Progenitor cell of endocrine pancreas (in vitro differentiated cells): ENCODE results near the gene BOK. TPM values are rescaled to one million over a fixed set of nuclear protein-coding genes. Genes with fewer than 3 reads are reported as not detected.
A peak's percentile ranks its signal among the peaks of the same experiment; 100 is the strongest.

Source experiments
- DNase-seq: peaks from one replicate; pipeline ENCODE4 v3.0.0; 2021; ENCODE audit warnings: low spot score; ENCODE audit not compliant: unreplicated experiment
- H3K27ac Mint-ChIP-seq: 2 replicates; pipeline ENCODE4 v1.8.0; 2021; ENCODE audit warnings: mild to moderate bottlenecking, moderate library complexity, mixed read lengths
- H3K27me3 Mint-ChIP-seq: 2 replicates; pipeline ENCODE4 v1.8.0; 2021; ENCODE audit warnings: mixed read lengths
- H3K36me3 Mint-ChIP-seq: 2 replicates; pipeline ENCODE4 v1.8.0; 2022; ENCODE audit warnings: mixed read lengths; ENCODE audit not compliant: insufficient read depth
- H3K4me1 Mint-ChIP-seq: 2 replicates; pipeline ENCODE4 v1.8.0; 2021; ENCODE audit warnings: low read depth, mixed read lengths
- H3K4me3 Mint-ChIP-seq: 2 replicates; pipeline ENCODE4 v1.8.0; 2021; ENCODE audit warnings: low read depth, mild to moderate bottlenecking, moderate library complexity, mixed read lengths
- H3K9me3 Mint-ChIP-seq: 2 replicates; pipeline ENCODE4 v1.8.0; 2021; ENCODE audit warnings: low read depth, mixed read lengths
- CTCF ChIP-seq: fragments of 200-600 bp; sonication (generic); IDR thresholded peaks from one replicate; pipeline ENCODE4 v1.5.0; 2021; ENCODE audit warnings: antibody characterized with exemption, mild to moderate bottlenecking; ENCODE audit not compliant: unreplicated experiment
- total RNA-seq: library from RNA; stranded (reverse); gene quantifications from 2 replicates; pipeline ENCODE4 v1.2.1, GENCODE V29; 2021

The BOK gene
- total RNA-seq, 1 donor from 2014 or later: 8.0 TPM

- H3K36me3 Mint-ChIP-seq: peaks cover 4% of the 10 kb centered on the region
- TF ChIP-seq CTCF: no peak
- no peak overlapping the region for H3K27ac Mint-ChIP-seq
Observed at GRCh38 chr2:241606186-241606585, 47.6 kb downstream of the BOK start.

GRCh38 chr2:241607162-241607885 is 48.8 kb downstream of the BOK start:
- H3K4me3 Mint-ChIP-seq: no peak overlapping the region
- H3K9me3 Mint-ChIP-seq: no peaks in the 10 kb centered on the region
- H3K36me3 Mint-ChIP-seq: peaks cover 2% of the 10 kb centered on the region
- H3K4me1 Mint-ChIP-seq: peaks cover 2% of the 10 kb centered on the region
- no peak for TF ChIP-seq CTCF
- H3K27ac Mint-ChIP-seq: no peak overlapping the region
- H3K27me3 Mint-ChIP-seq: no peaks in the 10 kb centered on the region
- DNase-seq: no peak

More at GRCh38 chr2:241606186-241606585, 47.6 kb downstream of the BOK start:
- Mint-ChIP-seq H3K4me3 (no peak overlapping the region), H3K4me1 (peaks cover 2% of the 10 kb centered on the region), H3K27me3 (no peaks in the 10 kb centered on the region), H3K9me3 (no peaks in the 10 kb centered on the region)
- DNase-seq: no peak

GRCh38 chr2:241608881-241609280 is 50.3 kb downstream of the BOK start:
- no peaks in the 10 kb centered on the region for H3K9me3 Mint-ChIP-seq
- DNase-seq: no peak
- H3K36me3 Mint-ChIP-seq: no peaks in the 10 kb centered on the region
- peak overlapping the region; percentile 26 for H3K27ac Mint-ChIP-seq
- peak overlapping the region; percentile 64 for H3K4me3 Mint-ChIP-seq
- no peaks in the 10 kb centered on the region for H3K27me3 Mint-ChIP-seq
- TF ChIP-seq CTCF: no peak
- peaks cover 2% of the 10 kb centered on the region for H3K4me1 Mint-ChIP-seq

GRCh38 chr2:241609859-241610793 is 51.6 kb downstream of the BOK start:
- Mint-ChIP-seq H3K4me3 (peak overlapping the region; percentile 64), H3K36me3 (no peaks in the 10 kb centered on the region), H3K27ac (peak overlapping the region; percentile 91), H3K9me3 (no peaks in the 10 kb centered on the region), H3K4me1 (peaks cover 2% of the 10 kb centered on the region), H3K27me3 (no peaks in the 10 kb centered on the region)
- peak; percentile 89 for DNase-seq
- peak; percentile 69 for TF ChIP-seq CTCF

- no peak overlapping the region for H3K27ac Mint-ChIP-seq
- no peak for DNase-seq
- H3K9me3 Mint-ChIP-seq: no peaks in the 10 kb centered on the region
- H3K36me3 Mint-ChIP-seq: no peaks in the 10 kb centered on the region
- TF ChIP-seq CTCF: no peak
- H3K27me3 Mint-ChIP-seq: no peaks in the 10 kb centered on the region
- H3K4me1 Mint-ChIP-seq: peaks cover 2% of the 10 kb centered on the region
- H3K4me3 Mint-ChIP-seq: peak overlapping the region; percentile 62
Observed at GRCh38 chr2:241611062-241611461, 52.5 kb downstream of the BOK start.
